ENCODE measurements around the gene COL1A1. TPM values are rescaled to one million over a fixed set of nuclear protein-coding genes. Genes with fewer than 3 reads are reported as not detected.
A peak's percentile ranks its signal among the peaks of the same experiment; 100 is the strongest.

The COL1A1 gene
- total and polyA plus RNA-seq, 2 of the 13 experiments (the other 11 are each of a cell fraction or from before 2014, with no cell fraction given) = 0.05 TPM; not detected in 1

- TF ChIP-seq U2AF1 (optimal IDR thresholded peaks at IDR 0.05; ENCODE audit: low read depth, low read length) (peak; percentile 88), ZNF138 (CRISPR knock-in tag; IDR thresholded peaks at IDR 0.05; ENCODE audit: low read depth) (no peak), ZBTB14 (CRISPR knock-in tag; IDR thresholded peaks at IDR 0.05) (no peak), IKZF4 (CRISPR knock-in tag; IDR thresholded peaks at IDR 0.05; ENCODE audit: borderline replicate concordance, low read depth, not compliant biosample characterization) (peak; percentile 58), ARNT2 (CRISPR knock-in tag; IDR thresholded peaks at IDR 0.05; ENCODE audit: low read depth) (peak; percentile 51; the same call in 1 of the 2 replicates), JUND (CRISPR knock-in tag; IDR thresholded peaks at IDR 0.05) (no peak), ZNF549 (CRISPR knock-in tag; IDR thresholded peaks at IDR 0.05) (no peak), ETV5 (CRISPR knock-in tag; IDR thresholded peaks at IDR 0.05; ENCODE audit: borderline replicate concordance) (0 out of 2 replicates have a peak, but pooled peaks have one; percentile 6), ZFYVE20 (CRISPR knock-in tag; IDR thresholded peaks at IDR 0.05; ENCODE audit: borderline replicate concordance, low read depth) (no peak), IRF2 (CRISPR knock-in tag; IDR thresholded peaks at IDR 0.05) (no peak; the same call in 1 of the 2 replicates), REL (CRISPR knock-in tag; conservative IDR thresholded peaks at IDR 0.05) (no peak), NR2F6 (IDR thresholded peaks at IDR 0.05) (no peak), NR2F6 (CRISPR knock-in tag; IDR thresholded peaks at IDR 0.05) (no peak), AHR (CRISPR knock-in tag; IDR thresholded peaks at IDR 0.05) (peak; percentile 45; the same call in 1 of the 2 replicates), TAF1 (CRISPR knock-in tag; IDR thresholded peaks at IDR 0.05) (no peak; the same call in 1 of the 2 replicates), STAT6 (CRISPR knock-in tag; IDR thresholded peaks at IDR 0.05; ENCODE audit: borderline replicate concordance) (no peak), DPF2 (CRISPR knock-in tag; IDR thresholded peaks at IDR 0.05; ENCODE audit: borderline replicate concordance, low read depth) (no peak), ZNF709 (CRISPR knock-in tag; IDR thresholded peaks at IDR 0.05) (no peak), ZNF672 (CRISPR knock-in tag; IDR thresholded peaks at IDR 0.05) (no peak), ZNF101 (CRISPR knock-in tag; IDR thresholded peaks at IDR 0.05; ENCODE audit: borderline replicate concordance, low read depth) (no peak)
- TF ChIP-seq, protein P1, sequence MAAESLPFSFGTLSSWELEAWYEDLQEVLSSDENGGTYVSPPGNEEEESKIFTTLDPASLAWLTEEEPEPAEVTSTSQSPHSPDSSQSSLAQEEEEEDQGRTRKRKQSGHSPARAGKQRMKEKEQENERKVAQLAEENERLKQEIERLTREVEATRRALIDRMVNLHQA (CRISPR knock-in tag; IDR thresholded peaks at IDR 0.05) = no peak
- TF ChIP-seq, protein P2, sequence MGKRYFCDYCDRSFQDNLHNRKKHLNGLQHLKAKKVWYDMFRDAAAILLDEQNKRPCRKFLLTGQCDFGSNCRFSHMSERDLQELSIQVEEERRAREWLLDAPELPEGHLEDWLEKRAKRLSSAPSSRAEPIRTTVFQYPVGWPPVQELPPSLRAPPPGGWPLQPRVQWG (CRISPR knock-in tag; IDR thresholded peaks at IDR 0.05; ENCODE audit: borderline replicate concordance, low read depth) = no peak
- TF ChIP-seq, protein P3, sequence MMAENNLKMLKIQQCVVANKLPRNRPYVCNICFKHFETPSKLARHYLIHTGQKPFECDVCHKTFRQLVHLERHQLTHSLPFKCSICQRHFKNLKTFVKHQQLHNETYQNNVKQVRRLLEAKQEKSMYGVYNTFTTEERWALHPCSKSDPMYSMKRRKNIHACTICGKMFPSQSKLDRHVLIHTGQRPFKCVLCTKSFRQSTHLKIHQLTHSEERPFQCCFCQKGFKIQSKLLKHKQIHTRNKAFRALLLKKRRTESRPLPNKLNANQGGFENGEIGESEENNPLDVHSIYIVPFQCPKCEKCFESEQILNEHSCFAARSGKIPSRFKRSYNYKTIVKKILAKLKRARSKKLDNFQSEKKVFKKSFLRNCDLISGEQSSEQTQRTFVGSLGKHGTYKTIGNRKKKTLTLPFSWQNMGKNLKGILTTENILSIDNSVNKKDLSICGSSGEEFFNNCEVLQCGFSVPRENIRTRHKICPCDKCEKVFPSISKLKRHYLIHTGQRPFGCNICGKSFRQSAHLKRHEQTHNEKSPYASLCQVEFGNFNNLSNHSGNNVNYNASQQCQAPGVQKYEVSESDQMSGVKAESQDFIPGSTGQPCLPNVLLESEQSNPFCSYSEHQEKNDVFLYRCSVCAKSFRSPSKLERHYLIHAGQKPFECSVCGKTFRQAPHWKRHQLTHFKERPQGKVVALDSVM (CRISPR knock-in tag; IDR thresholded peaks at IDR 0.05) = no peak
These were observed 765 bp downstream of the COL1A1 start (continued) for GRCh38 chr17:50200457-50201275.
